Measurements from ENCODE around the gene AXIN2. TPM values are rescaled to one million over a fixed set of nuclear protein-coding genes. Genes with fewer than 3 reads are reported as not detected.

Gene AXIN2
- total and polyA plus RNA-seq, 10 of the 15 experiments (the other 5 are each of a cell fraction or from before 2014, with no cell fraction given): 0.47 to 7.8 (median 3.1) TPM

DNA sequence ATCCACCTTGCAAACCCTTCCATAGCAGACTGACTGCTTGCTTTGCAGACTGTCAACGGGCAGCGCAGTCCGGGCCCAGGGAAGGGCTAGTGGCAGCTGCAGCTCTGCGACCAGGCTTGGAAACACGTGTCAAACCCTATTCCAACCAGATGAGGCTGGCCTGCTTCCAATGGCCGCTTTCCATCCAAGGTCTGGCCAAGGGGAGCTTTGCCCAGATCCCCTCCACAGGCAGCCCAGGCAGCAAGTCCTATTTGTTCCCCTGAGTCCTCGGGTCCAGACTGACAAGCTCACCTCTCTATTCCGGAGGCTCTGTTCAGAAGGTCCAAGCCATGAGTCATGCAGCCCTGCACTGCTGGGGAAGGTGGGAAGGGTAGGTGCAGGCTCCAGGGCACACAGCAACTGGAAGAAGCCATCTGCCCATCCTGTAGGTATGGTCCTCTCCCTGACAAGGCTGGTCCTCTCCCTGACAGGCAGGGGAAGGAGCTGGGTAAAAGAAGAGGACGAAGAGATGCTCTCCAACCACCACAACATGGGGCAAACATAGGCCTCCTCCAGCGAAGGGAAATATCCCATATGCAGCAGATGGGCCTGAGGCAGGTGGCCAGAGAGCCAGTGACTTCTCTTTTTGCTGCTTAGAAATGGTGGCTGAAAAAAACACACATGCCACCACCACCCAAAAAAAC is 22.6 kb upstream of the AXIN2 start:
- intact Hi-C loops (cut with micrococcal nuclease; ENCODE audit: unreplicated experiment): no loop called here
- no peak overlapping the region for H3K9ac ChIP-seq (ENCODE audit: control insufficient read depth, insufficient read depth, low read length)
- no peak overlapping the region for H2AFZ ChIP-seq (ENCODE audit: control insufficient read depth, low read depth, low read length)
- ATAC-seq: no peak
- no peaks in the 10 kb centered on the region for H3K36me3 ChIP-seq (ENCODE audit: control insufficient read depth in 2 of 2, insufficient read depth in 2 of 2, low read length in 1 of 2)
- H3K4me1 ChIP-seq (ENCODE audit: control insufficient read depth, insufficient read depth, low read length): no peaks in the 10 kb centered on the region
- RAD21 ChIA-PET (ENCODE audit: unreplicated experiment): no interaction called here
- H4K20me1 ChIP-seq (ENCODE audit: control insufficient read depth, insufficient read depth): no peaks in the 10 kb centered on the region
- no peaks in the 10 kb centered on the region for H3K27me3 ChIP-seq (replicated peaks in 1 of 2; ENCODE audit: control insufficient read depth in 2 of 2, insufficient read depth in 2 of 2, low read length in 1 of 2)
- no peak overlapping the region for H3K4me2 ChIP-seq (ENCODE audit: control insufficient read depth, insufficient read depth)
- POLR2A ChIA-PET: no interaction called here
- no peaks in the 10 kb centered on the region for H3K79me2 ChIP-seq (ENCODE audit: control insufficient read depth, insufficient read depth, low read length)
- no peak overlapping the region for H3K27ac ChIP-seq (ENCODE audit: control insufficient read depth, insufficient read depth)
- FAIRE-seq: no peak
- H3K4me3 ChIP-seq: no peak overlapping the region
- CTCF ChIA-PET: no interaction called here
- SMC1A ChIA-PET (ENCODE audit: uncharacterized antibody, unreplicated experiment): no interaction called here
- in situ Hi-C loops (cut with MboI): no loop called here
- no peaks in the 10 kb centered on the region for H3K9me3 ChIP-seq (replicated peaks; ENCODE audit: control insufficient read depth, insufficient read depth, low read length)
- no TSS peak for BruUV-seq (replicated peaks)
- no peak for DNase-seq (ENCODE audit: low read depth, low spot score)
- WGBS (ENCODE audit: insufficient coverage, insufficient replicate concordance, low lambda C conversion rate, missing lambda C conversion rate): 12% methylated on average over 10 of the region's 10 CpGs
- no peak for TF ChIP-seq MXI1 (IDR thresholded peaks at IDR 0.05; ENCODE audit: low read depth, low read length)
- TF ChIP-seq YBX1 (IDR thresholded peaks at IDR 0.05): no peak
- no peak for TF ChIP-seq NRF1 (conservative IDR thresholded peaks at IDR 0.05; ENCODE audit: low read depth, low read length)
- no peak for TF ChIP-seq USF1 (IDR thresholded peaks at IDR 0.05; ENCODE audit: borderline replicate concordance, extremely low read length, insufficient read depth, low read depth, low read length)
- TF ChIP-seq NBN (IDR thresholded peaks at IDR 0.05): no peak
- no peak for TF ChIP-seq JUNB (IDR thresholded peaks at IDR 0.05)
- no peak for TF ChIP-seq BRCA1 (IDR thresholded peaks at IDR 0.05; ENCODE audit: low read depth, low read length)
- no peak for TF ChIP-seq CHD4 (IDR thresholded peaks at IDR 0.05)
- TF ChIP-seq, protein P1, sequence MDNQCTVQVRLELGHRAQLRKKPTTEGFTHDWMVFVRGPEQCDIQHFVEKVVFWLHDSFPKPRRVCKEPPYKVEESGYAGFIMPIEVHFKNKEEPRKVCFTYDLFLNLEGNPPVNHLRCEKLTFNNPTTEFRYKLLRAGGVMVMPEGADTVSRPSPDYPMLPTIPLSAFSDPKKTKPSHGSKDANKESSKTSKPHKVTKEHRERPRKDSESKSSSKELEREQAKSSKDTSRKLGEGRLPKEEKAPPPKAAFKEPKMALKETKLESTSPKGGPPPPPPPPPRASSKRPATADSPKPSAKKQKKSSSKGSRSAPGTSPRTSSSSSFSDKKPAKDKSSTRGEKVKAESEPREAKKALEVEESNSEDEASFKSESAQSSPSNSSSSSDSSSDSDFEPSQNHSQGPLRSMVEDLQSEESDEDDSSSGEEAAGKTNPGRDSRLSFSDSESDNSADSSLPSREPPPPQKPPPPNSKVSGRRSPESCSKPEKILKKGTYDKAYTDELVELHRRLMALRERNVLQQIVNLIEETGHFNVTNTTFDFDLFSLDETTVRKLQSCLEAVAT (IDR thresholded peaks at IDR 0.05): no peak
- no peak for TF ChIP-seq ZNF24 (IDR thresholded peaks at IDR 0.05)
- no peak for TF ChIP-seq NFIC (IDR thresholded peaks at IDR 0.05; ENCODE audit: low read depth, low read length)
- TF ChIP-seq SRF (IDR thresholded peaks at IDR 0.05; ENCODE audit: low read depth in 2 of 2, low read length in 2 of 2): no peak
- TF ChIP-seq, protein P2, sequence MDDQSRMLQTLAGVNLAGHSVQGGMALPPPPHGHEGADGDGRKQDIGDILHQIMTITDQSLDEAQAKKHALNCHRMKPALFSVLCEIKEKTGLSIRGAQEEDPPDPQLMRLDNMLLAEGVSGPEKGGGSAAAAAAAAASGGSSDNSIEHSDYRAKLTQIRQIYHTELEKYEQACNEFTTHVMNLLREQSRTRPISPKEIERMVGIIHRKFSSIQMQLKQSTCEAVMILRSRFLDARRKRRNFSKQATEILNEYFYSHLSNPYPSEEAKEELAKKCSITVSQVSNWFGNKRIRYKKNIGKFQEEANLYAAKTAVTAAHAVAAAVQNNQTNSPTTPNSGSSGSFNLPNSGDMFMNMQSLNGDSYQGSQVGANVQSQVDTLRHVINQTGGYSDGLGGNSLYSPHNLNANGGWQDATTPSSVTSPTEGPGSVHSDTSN (IDR thresholded peaks at IDR 0.05; ENCODE audit: insufficient replicate concordance, low read depth, low read length): no peak
- TF ChIP-seq FOS (IDR thresholded peaks at IDR 0.05; ENCODE audit: borderline replicate concordance, extremely low read depth, insufficient read length): no peak
- TF ChIP-seq CTCF (IDR thresholded peaks at IDR 0.05 in 2 of 3, conservative IDR thresholded peaks at IDR 0.05 in 1 of 3; ENCODE audit: control insufficient read depth in 2 of 3, extremely low read depth in 1 of 3, insufficient read depth in 1 of 3, low read depth in 3 of 3, low read length in 3 of 3): no peak
- no peak for TF ChIP-seq REST (IDR thresholded peaks at IDR 0.05; ENCODE audit: low read depth, low read length)
